Endothelial cell (in vitro differentiated cells): ENCODE measurements around the gene IKZF1. TPM values are rescaled to one million over a fixed set of nuclear protein-coding genes. Genes with fewer than 3 reads are reported as not detected.

Experiments
- DNase-seq: peaks from one replicate; pipeline ENCODE4 v3.0.0; 2021; ENCODE audit warnings: low spot score
- H3K27ac Mint-ChIP-seq: one replicate; pipeline ENCODE4 v1.8.0; 2021; ENCODE audit warnings: mixed read lengths, inconsistent platforms; ENCODE audit not compliant: unreplicated experiment
- H3K27me3 Mint-ChIP-seq: one replicate; pipeline ENCODE4 v1.8.0; 2021; ENCODE audit warnings: mild to moderate bottlenecking, moderate library complexity, mixed read lengths, inconsistent platforms; ENCODE audit not compliant: unreplicated experiment
- H3K36me3 Mint-ChIP-seq: one replicate; pipeline ENCODE4 v1.8.0; 2021; ENCODE audit warnings: mild to moderate bottlenecking, low read depth, mixed read lengths, inconsistent platforms; ENCODE audit not compliant: unreplicated experiment
- H3K4me1 Mint-ChIP-seq: one replicate; pipeline ENCODE4 v1.8.0; 2021; ENCODE audit warnings: mild to moderate bottlenecking, mixed read lengths, inconsistent platforms; ENCODE audit not compliant: unreplicated experiment
- H3K4me3 Mint-ChIP-seq: one replicate; pipeline ENCODE4 v1.8.0; 2021; ENCODE audit warnings: mild to moderate bottlenecking, mixed read lengths, inconsistent platforms; ENCODE audit not compliant: unreplicated experiment
- H3K9me3 Mint-ChIP-seq: one replicate; pipeline ENCODE4 v1.8.0; 2021; ENCODE audit warnings: mixed read lengths, inconsistent platforms; ENCODE audit not compliant: unreplicated experiment
- total RNA-seq: library from RNA; stranded (reverse); fragmentation: NEBNext Ultra II Directional; extraction: Animal tissue kit (Norgen Biotek cat#: 25700); gene quantifications from one replicate; pipeline ENCODE4 v1.2.1, GENCODE V29; 2021; ENCODE audit not compliant: unreplicated experiment
- TF ChIP-seq, protein P1 (sequence below): fragments of 200-600 bp; sonication (generic); IDR thresholded peaks from one replicate; pipeline ENCODE4 v1.5.0; 2021; ENCODE audit warnings: antibody characterized with exemption; ENCODE audit not compliant: unreplicated experiment

The IKZF1 gene
- total RNA-seq, 1 donor from 2014 or later, result 3.1 TPM

DNA sequence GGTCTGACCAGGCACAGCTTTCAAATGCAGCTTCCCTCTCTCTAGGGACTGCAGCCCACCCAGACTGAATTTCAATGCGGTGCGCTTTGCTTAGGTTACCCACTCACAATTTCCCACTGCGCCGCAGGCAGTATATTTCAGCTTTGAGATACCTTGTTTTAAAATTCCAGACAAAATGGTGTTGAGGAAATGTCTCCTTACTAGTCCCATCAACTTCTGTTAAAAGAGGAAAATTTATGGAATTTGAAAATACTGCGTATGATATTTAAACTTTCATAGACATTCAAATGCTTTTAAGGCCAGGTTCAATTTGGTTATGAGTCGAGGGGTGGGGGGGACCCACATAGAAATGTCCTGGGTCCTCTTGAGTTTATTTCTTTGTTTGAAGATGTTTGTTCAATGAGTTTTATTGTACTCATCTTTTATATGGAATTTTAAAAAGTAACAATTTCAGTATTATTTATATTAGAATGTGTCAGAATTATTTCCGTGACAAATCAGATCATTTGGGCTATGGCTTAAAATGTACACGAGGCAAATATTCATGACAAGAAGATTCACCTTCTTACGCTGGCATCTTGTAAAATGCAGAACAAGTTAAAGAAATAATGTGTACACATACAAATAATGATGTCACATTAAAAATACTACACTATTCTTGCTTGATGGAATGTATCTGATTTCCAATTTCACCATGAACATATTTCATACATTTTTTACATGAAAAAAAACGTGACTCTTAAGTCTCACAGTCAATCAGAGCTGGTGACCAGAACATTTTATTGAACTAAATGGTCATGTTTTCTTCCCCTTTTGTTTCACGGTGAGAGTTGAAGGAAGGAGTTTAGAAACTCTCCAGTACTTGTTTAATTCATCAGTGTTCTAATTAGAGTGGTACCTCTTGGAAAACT is 1.3 kb downstream of the IKZF1 start:
- TF ChIP-seq, protein P1, sequence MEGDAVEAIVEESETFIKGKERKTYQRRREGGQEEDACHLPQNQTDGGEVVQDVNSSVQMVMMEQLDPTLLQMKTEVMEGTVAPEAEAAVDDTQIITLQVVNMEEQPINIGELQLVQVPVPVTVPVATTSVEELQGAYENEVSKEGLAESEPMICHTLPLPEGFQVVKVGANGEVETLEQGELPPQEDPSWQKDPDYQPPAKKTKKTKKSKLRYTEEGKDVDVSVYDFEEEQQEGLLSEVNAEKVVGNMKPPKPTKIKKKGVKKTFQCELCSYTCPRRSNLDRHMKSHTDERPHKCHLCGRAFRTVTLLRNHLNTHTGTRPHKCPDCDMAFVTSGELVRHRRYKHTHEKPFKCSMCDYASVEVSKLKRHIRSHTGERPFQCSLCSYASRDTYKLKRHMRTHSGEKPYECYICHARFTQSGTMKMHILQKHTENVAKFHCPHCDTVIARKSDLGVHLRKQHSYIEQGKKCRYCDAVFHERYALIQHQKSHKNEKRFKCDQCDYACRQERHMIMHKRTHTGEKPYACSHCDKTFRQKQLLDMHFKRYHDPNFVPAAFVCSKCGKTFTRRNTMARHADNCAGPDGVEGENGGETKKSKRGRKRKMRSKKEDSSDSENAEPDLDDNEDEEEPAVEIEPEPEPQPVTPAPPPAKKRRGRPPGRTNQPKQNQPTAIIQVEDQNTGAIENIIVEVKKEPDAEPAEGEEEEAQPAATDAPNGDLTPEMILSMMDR, result no peak
- no peak overlapping the region for H3K4me3 Mint-ChIP-seq
- no peak for DNase-seq

DNA sequence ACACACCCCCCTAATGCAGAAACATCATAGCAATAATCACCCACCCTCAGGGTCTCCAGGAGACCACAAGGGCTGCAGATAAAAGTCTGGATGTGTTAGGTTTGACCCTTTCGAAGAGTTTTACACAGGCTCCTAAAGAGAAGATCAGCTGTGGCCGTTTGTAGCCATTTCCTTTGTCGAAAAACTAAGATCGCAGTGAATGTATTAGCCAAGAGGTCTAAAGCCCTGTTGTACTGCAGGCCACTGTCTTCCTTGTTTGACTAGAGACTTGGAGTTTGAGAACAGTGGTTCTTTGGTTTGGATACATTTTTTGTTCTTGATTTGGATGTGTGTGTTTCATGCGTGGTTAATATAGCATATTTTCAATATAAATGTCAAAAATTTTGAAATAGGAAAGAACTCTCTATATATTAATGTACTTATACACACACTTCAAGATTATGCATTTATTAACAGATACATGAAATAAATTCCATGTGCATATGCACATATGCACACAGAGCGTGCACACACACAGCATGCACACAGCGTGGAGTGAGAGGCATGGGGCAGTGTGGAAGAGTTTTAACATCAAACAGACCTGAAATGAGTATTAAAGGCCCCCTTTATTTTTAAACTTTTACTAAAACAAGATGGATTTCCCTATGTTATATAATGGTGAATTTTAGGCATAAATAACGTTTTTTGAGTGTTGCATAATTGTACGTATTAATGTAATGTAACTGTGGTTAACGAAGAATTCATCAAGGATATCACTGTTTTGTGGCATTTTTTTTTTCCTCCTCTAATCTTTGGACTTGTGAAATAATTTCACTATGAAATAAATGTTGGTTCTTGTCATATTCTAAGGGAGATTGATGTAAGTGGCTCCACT is 2.2 kb downstream of the IKZF1 start:
- no peak overlapping the region for H3K4me3 Mint-ChIP-seq
- no peaks in the 10 kb centered on the region for H3K9me3 Mint-ChIP-seq
- peaks cover 11% of the 10 kb centered on the region for H3K27me3 Mint-ChIP-seq
- peaks cover 23% of the 10 kb centered on the region for H3K4me1 Mint-ChIP-seq
- no peak overlapping the region for H3K27ac Mint-ChIP-seq
- TF ChIP-seq, protein P1, result no peak
- DNase-seq, result no peak
- H3K36me3 Mint-ChIP-seq, result no peaks in the 10 kb centered on the region

More for the DNA sequence above, 1.3 kb downstream of the IKZF1 start:
- H3K27ac Mint-ChIP-seq, result no peak overlapping the region
- no peaks in the 10 kb centered on the region for H3K9me3 Mint-ChIP-seq
- no peaks in the 10 kb centered on the region for H3K36me3 Mint-ChIP-seq
- peaks cover 11% of the 10 kb centered on the region for H3K27me3 Mint-ChIP-seq
- H3K4me1 Mint-ChIP-seq, result peaks cover 23% of the 10 kb centered on the region

DNA sequence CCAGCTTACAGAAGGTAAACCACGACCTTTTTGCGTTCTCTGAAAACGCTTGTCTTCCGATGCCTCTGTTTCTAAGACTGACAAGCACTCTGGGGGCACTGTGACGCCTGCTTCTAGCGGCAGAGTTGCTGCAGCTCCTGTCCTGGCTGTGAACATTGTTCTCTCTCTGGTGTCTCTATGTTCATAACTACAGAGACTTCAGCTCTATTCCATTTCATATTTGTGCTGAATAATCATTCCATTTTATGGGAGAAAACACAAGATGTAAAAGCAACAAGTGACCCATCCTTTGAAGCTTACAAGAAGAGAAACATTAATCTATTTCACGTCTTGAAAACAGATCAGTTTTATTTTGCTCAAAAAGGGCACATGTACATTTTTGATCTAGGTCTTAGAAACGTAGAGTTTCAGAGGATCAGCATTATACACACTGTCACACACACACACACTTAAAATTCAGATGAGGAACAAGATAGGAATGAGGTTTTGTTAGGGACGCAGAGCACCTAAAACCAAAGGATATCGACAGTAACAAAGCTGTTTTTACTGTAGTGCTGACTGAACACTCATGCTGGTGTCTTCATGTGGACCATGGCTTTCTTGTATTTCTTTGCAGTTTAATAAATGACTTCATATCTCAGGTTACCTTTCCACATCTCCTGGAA is 3.0 kb downstream of the IKZF1 start:
- peaks cover 27% of the 10 kb centered on the region for H3K4me1 Mint-ChIP-seq
- H3K4me3 Mint-ChIP-seq, result no peak overlapping the region
- H3K27me3 Mint-ChIP-seq, result peaks cover 7% of the 10 kb centered on the region
- DNase-seq, result no peak
- TF ChIP-seq, protein P1, result no peak
- no peaks in the 10 kb centered on the region for H3K36me3 Mint-ChIP-seq
- no peaks in the 10 kb centered on the region for H3K9me3 Mint-ChIP-seq
- H3K27ac Mint-ChIP-seq, result no peak overlapping the region

DNA sequence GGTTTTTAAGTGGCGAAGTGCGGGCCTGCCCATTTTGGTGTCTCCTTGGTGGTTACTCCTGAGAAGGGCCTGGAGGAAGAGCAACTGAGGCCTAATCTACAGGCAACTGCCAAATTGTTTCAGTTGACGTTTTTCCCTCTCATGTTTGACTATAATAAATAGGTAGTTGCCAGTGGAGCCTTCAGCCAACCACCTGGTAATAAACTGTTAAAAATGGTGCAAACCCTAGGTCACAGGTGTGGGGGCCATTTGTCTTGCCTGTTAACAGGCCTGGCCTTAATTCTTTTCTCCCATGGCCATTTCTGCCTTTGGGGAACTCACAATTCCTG is 3.7 kb downstream of the IKZF1 start:
- TF ChIP-seq, protein P1, result no peak
- Mint-ChIP-seq H3K4me3 (no peak overlapping the region), H3K27ac (no peak overlapping the region), H3K9me3 (no peaks in the 10 kb centered on the region), H3K27me3 (peaks cover 4% of the 10 kb centered on the region), H3K4me1 (peaks cover 31% of the 10 kb centered on the region), H3K36me3 (no peaks in the 10 kb centered on the region)
- no peak for DNase-seq
